Coronary artery (tissue), 2 donors: ENCODE measurements around the gene CFB.
A peak's percentile ranks its signal among the peaks of the same experiment; 100 is the strongest.

Experiments
- DNase-seq: peaks from one replicate; pipeline ENCODE4 v3.0.0-alpha.2; 2017; ENCODE audit warnings: low spot score
- H3K27ac ChIP-seq, 2 donors: fragments of 200-600 bp; sonication (generic); one replicate each; pipeline ENCODE4 v1.5.1; 2016 to 2019
- H3K4me3 ChIP-seq: fragments of 200-600 bp; sonication (generic); 2 replicates; pipeline ENCODE4 v1.5.1; 2016; ENCODE audit warnings: mild to moderate bottlenecking, moderate library complexity
- TF ChIP-seq, protein P1 (sequence below): fragments of 200-600 bp; sonication (generic); IDR thresholded peaks from one replicate; pipeline ENCODE4 v1.5.1; 2019; ENCODE audit warnings: antibody characterized with exemption

The CFB gene

DNA sequence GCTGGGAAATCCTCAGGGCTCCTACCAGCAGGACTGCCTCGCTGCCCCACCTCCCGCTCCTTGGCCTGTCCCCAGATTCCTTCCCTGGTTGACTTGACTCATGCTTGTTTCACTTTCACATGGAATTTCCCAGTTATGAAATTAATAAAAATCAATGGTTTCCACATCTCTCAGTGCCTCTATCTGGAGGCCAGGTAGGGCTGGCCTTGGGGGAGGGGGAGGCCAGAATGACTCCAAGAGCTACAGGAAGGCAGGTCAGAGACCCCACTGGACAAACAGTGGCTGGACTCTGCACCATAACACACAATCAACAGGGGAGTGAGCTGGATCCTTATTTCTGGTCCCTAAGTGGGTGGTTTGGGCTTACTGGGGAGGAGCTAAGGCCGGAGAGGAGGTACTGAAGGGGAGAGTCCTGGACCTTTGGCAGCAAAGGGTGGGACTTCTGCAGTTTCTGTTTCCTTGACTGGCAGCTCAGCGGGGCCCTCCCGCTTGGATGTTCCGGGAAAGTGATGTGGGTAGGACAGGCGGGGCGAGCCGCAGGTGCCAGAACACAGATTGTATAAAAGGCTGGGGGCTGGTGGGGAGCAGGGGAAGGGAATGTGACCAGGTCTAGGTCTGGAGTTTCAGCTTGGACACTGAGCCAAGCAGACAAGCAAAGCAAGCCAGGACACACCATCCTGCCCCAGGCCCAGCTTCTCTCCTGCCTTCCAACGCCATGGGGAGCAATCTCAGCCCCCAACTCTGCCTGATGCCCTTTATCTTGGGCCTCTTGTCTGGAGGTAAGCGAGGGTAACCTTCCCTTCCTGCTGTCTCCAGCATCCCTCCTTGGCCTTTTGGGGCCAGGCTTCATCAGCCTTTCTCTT, at the start of gene CFB:
Gene CFB, plus strand, starts transcription at position 589 of the 863 bp plus-strand sequence. Its CDS starts 127 bp downstream, at position 716.
- TF ChIP-seq, protein P1, sequence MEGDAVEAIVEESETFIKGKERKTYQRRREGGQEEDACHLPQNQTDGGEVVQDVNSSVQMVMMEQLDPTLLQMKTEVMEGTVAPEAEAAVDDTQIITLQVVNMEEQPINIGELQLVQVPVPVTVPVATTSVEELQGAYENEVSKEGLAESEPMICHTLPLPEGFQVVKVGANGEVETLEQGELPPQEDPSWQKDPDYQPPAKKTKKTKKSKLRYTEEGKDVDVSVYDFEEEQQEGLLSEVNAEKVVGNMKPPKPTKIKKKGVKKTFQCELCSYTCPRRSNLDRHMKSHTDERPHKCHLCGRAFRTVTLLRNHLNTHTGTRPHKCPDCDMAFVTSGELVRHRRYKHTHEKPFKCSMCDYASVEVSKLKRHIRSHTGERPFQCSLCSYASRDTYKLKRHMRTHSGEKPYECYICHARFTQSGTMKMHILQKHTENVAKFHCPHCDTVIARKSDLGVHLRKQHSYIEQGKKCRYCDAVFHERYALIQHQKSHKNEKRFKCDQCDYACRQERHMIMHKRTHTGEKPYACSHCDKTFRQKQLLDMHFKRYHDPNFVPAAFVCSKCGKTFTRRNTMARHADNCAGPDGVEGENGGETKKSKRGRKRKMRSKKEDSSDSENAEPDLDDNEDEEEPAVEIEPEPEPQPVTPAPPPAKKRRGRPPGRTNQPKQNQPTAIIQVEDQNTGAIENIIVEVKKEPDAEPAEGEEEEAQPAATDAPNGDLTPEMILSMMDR = no peak
- DNase-seq = peak; percentile 89
- Histone ChIP-seq H3K27ac (peak within 1 kb of the TSS; percentile 86 to 93), H3K4me3 (peak within 1 kb of the TSS; percentile 57)

DNA sequence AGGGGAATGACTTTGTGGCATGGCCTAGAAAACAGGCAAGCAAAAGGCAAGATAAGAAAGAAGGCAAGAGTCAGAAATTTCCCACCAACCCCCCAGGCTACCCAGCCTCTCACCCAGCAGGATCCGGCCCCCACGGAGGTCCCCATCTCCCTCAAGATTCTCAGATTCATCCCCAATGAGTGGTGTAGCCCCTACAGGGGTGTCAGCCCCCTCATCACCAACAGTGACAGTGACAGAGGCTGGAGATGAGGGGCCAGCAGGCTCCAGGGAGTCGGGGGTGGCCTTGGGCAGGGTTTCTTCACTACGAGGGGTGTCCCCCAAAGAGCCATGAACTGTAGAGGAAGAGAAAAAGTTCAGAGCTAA, 49.4 kb upstream of the CFB start:
- peak overlapping the region; percentile 96 for H3K4me3 ChIP-seq
- peak overlapping the region; percentile 67 to 85 for H3K27ac ChIP-seq
- no peak for DNase-seq
- TF ChIP-seq, protein P1 = no peak

DNA sequence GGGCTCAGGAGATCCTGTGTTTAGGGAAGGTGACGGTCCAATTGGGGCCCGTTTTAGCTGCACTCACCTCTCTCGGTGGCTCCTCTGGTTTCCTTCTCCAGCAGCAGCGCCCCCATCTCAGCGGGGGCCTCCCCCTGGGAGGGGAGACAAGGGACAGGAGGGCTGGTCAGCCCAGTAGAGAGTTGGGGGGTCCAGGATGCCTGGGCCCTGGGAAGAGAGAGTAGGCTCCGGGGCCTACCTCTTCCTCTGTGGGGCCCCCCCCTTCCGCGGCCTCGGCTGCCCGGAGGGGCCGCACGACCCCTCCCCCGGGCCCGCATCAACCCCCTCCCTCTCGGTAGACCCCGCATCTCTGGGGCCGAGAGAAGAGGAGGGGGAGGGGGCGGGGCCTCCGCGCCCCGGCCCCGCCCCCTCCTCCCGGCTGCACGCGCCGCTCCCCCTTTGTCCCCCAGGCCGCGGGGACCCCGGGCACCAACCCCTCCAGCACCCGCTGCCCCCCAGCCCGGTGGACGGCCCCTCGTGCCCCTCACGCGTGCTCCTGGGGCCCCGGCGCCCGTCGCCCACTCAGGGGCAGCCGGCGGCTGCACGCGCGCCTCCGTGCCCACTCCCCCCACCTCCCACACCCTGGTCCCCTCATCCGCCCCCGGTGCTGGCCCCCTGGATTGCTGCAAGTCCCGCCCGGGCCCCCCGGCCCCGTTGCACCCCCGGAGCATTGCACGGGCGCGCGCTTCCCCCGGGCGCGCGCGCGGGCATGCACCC, 48.9 kb upstream of the CFB start:
- peak overlapping the region; percentile 96 for H3K4me3 ChIP-seq
- TF ChIP-seq, protein P1 = no peak
- DNase-seq = no peak
- H3K27ac ChIP-seq = peak overlapping the region; percentile 67 to 85

DNA sequence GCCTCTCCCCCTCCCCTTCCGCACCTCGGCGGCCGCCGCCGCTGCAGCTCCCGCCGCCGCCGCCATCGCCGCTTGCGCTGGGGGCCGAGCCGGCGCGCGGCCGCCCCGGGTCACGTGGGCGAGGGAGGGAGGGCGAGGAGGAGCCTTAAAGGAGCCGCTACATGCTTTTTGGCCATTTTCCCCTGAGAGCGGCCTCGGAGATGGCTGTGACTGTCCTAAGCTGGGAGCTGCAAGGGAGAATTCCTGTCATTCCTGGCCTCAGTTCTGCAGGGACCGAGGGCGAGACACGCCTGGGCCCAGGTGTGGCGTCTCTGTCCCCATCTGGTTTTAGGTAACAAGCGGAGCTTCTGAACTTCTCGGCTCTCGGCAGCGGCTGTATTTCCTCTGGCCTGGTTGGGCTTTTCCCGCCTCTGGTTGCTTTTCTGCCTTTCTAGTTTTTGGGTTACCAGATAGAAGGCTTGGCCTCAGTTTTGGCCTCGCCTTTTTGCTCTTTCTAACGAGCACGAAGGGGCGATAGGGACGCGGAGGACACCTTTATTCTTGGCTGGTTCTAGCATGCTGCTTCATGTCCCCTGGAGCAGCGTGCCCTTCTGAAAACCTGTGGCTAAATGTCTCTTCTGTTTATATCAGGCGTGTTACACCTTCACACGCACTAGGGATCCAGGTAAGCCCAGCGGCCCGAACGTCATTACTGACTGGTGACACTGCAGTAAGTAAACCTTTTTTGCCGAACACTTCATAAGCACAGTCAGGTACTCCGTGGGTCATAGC, 48.1 kb upstream of the CFB start, which contains the start of gene EHMT2:
Gene EHMT2, minus strand, starts transcription at position 87 of the 771 bp plus-strand sequence. Its CDS starts 21 bp downstream, at position 66.
- TF ChIP-seq, protein P1 = no peak
- peak; percentile 87 for DNase-seq
- peak within 1 kb of the TSS; percentile 85 to 86 for H3K27ac ChIP-seq

DNA sequence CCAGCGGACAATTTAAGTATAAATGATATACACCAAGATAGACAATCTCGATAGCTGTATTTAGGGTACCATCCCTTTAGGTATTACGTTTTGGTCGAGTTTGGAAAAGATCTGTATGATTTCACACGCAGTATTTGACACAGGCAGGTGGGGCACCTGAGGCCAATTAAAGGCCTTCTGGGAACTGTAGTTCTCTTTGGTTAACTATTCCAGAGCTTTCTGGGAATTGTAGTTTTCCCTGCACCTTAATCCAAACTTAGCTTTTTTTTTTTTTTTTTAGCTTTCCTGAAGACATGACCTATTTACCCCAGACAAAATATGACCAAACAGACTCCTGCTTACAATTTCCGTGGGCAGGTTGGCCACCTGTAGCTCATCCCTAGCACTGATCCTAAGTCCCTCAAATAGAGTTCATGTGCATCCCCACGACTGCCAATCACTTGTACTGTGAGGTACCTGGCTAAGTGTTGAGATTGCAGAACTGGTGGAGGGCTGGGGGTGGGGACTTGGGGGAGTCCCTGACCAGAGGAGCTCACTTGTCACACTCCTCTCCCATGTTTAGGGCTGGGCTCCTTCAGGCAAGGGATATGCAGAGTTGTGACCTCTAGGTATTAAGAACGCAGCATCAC, 47.4 kb upstream of the CFB start:
- Histone ChIP-seq H3K4me3 (peak overlapping the region; percentile 96), H3K27ac (peak overlapping the region; percentile 85 to 86)
- no peak for DNase-seq
- TF ChIP-seq, protein P1 = no peak

More for the DNA sequence above, 48.1 kb upstream of the CFB start, which contains the start of gene EHMT2:
- H3K4me3 ChIP-seq = peak within 1 kb of the TSS; percentile 96

DNA sequence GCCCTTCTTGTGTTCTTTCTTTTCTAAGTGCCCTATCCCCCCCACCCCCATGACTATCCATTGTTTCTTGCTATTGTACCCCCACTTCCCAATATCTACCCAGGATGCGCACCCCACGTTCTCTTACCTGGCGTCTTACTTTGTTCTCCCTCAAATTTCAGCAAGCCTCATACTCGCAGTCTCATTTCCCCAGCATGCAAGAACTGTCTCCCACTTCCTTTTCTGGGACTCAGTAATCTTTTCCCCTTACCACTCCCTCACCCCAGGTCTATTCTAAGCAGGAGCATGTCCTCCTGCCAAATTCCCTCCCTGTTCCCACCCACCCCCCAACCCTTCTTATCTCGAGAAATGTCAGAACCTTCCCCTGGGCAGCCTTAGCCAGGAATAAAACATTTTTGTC, 46.7 kb upstream of the CFB start:
- DNase-seq = no peak
- H3K4me3 ChIP-seq = no peak overlapping the region
- H3K27ac ChIP-seq = no peak overlapping the region
- TF ChIP-seq, protein P1 = no peak
